Pancreas (tissue), 10 donors: ENCODE measurements around the gene ANKRD22. TPM values are rescaled to one million over a fixed set of nuclear protein-coding genes. Genes with fewer than 3 reads are reported as not detected.

ENCODE experiments used
- ATAC-seq, 4 donors: fragments of 200-7000 bp; cut with Tn5 transposase; one replicate each; pipeline versions ENCODE4 v1.8.0 to v1.9.1; 2020; ENCODE audit warnings: mild to moderate bottlenecking in 4 of 4, moderate library complexity in 4 of 4
- DNase-seq, 6 donors: peaks; one replicate each; pipeline ENCODE4 v3.0.0-alpha.2; 2020
- FAIRE-seq: peaks from 2 replicates; lab custom pipeline; 2012; peaks lifted over from hg19 to GRCh38; lab: Jason Lieb, UNC
- H3K27ac ChIP-seq, 4 donors: fragments of 200-600 bp; sonication (generic); 1 replicate in 3 of 4; 2 replicates in 1 of 4; pipeline versions ENCODE4 v1.5.0 to v1.8.0; 2020
- H3K27me3 ChIP-seq, 4 donors: fragments of 200-600 bp; one replicate each; pipeline ENCODE4 v1.8.0; 2021
- H3K36me3 ChIP-seq, 3 donors: fragments of 200-600 bp; sonication (generic) in 1 of 3; one replicate each; pipeline versions ENCODE4 v1.5.0 to v1.8.0; 2020 to 2021
- H3K4me1 ChIP-seq, 3 donors: fragments of 200-600 bp; one replicate each; pipeline ENCODE4 v1.8.0; 2021
- H3K4me3 ChIP-seq, 4 donors: fragments of 200-600 bp; sonication (generic) in 2 of 4; one replicate each; pipeline versions ENCODE4 v1.5.0 to v1.8.0; 2020 to 2021
- H3K9me3 ChIP-seq, 4 donors: fragments of 200-600 bp; one replicate each; pipeline ENCODE4 v1.8.0; 2021
- WGBS, 2 donors: extraction: QIAGEN DNeasy Blood & Tissue Kit; methylation state at CpG; one replicate each; pipeline ENCODE4 v1.1.7; 2013; 5-methylcytosine and 5-hydroxymethylcytosine counted together
- intact Hi-C, 3 donors: fragments of 100-400 bp; cut with DNase I; formaldehyde crosslinking; loops; one replicate each; pipeline versions ENCODE4 v1.11.1 to v1.14.2; 2022
- polyA plus RNA-seq, 2 donors: library from polyadenylated mRNA; stranded (reverse); fragments of 200-250 nt; gene quantifications; one replicate each; pipeline ENCODE4 v1.2.3, GENCODE V29; 2013
- total RNA-seq, 6 donors: library from RNA; stranded (reverse); fragmentation: NEBNext Ultra II Directional in 4 of 6; extraction: Animal tissue kit (Norgen Biotek cat#: 25700) in 4 of 6; gene quantifications; one replicate each; pipeline versions ENCODE4 v1.2.1 to v1.2.4, GENCODE V29; 2021 to 2023
- TF ChIP-seq, protein P1 (sequence below), 4 donors: fragments of 200-600 bp; sonication (generic) in 3 of 4; IDR thresholded peaks; one replicate each; pipeline versions ENCODE4 v1.5.0 to v1.8.0; 2021; ENCODE audit warnings: antibody characterized with exemption in 4 of 4
- donor health status: healthy with polysubstance abuse.
- donor health status: DM: no; HTN: no; CAD: no; lungs with moderate emphysema.
- donor health status: DM: no; HTN: no; CAD: no.
- donor health status: control.
- donor health status: control.
- donor health status: Bipolar disorder and iron deficiency.
- donor health status: DM: yes; HTN: yes; CAD: no.
- donor health status: DM: no; HTN: no; CAD: no.
- donor health status: DM: no; HTN: no; CAD: no.
- donor health status: DM: yes; HTN: yes; CAD: no.

The ANKRD22 gene
- total and polyA plus RNA-seq, 8 donors, result 2.3 to 17.4 (median 4.0) TPM

DNA sequence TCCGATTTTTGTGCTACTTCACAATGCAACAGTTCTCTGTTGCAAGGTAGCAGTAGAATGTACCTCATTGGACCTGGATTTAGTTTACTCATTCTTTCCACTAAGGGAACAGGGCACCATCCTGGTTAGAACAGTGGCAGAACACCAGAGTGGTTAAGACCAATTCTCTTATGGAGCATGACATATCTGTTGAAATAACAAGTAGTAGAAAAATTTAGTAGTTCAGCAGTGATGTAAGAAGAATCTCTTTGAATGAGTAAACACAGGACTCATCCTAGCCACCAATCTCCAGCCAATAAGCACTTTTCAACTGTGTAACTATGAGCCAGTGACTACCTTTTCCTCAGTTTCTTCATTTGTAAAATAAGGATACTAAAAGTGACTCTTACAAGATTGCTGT, 2.4 kb downstream of the ANKRD22 start:
- Histone ChIP-seq H3K27me3 (no peaks in the 10 kb centered on the region), H3K36me3 (no peaks in the 10 kb centered on the region), H3K27ac (no peak overlapping the region), H3K4me1 (peaks cover 9 to 43% (median 16%) of the 10 kb centered on the region in 3 donors), H3K4me3 (peak overlapping the region in 1 of 4 donors; percentile 33), H3K9me3 (no peaks in the 10 kb centered on the region)
- FAIRE-seq (no peak), ATAC-seq (no peak), DNase-seq (no peak)
- TF ChIP-seq, protein P1, sequence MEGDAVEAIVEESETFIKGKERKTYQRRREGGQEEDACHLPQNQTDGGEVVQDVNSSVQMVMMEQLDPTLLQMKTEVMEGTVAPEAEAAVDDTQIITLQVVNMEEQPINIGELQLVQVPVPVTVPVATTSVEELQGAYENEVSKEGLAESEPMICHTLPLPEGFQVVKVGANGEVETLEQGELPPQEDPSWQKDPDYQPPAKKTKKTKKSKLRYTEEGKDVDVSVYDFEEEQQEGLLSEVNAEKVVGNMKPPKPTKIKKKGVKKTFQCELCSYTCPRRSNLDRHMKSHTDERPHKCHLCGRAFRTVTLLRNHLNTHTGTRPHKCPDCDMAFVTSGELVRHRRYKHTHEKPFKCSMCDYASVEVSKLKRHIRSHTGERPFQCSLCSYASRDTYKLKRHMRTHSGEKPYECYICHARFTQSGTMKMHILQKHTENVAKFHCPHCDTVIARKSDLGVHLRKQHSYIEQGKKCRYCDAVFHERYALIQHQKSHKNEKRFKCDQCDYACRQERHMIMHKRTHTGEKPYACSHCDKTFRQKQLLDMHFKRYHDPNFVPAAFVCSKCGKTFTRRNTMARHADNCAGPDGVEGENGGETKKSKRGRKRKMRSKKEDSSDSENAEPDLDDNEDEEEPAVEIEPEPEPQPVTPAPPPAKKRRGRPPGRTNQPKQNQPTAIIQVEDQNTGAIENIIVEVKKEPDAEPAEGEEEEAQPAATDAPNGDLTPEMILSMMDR (IDR thresholded peaks at IDR 0.05), result no peak
- 91 to 93% methylated on average over 1 of the region's 1 CpG for WGBS, 2 donors
- intact Hi-C loops, result no loop called here

DNA sequence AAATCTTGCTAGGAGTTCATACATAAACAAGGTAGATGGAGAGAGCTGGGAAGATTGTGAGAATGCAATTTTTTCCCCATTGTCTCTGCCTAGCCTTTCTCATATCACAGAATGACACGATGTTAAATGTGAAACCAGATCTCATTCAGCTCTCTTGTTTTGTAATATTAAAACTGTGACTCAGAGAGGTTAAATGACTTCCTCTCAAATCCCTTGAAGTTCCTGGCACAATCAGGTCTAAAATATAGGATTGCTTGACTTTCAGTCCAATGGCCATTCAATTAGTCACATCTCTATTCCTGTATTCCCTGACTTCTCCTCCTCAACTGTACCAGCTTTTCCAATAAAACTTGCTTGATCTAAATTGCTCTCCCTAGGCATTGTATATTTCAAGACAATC, 3.1 kb downstream of the ANKRD22 start:
- Histone ChIP-seq H3K36me3 (no peaks in the 10 kb centered on the region), H3K4me1 (peaks cover 9 to 37% (median 13%) of the 10 kb centered on the region in 3 donors), H3K27ac (no peak overlapping the region), H3K4me3 (no peak overlapping the region), H3K9me3 (no peaks in the 10 kb centered on the region), H3K27me3 (no peaks in the 10 kb centered on the region)
- TF ChIP-seq, protein P1 (IDR thresholded peaks at IDR 0.05), result no peak
- intact Hi-C loops, result no loop called here
- WGBS, 2 donors, result 39 to 41% methylated on average over 1 of the region's 1 CpG
- DNase-seq, result no peak
- ATAC-seq, result peak in 1 of 4 donors; percentile 21
- FAIRE-seq, result no peak

DNA sequence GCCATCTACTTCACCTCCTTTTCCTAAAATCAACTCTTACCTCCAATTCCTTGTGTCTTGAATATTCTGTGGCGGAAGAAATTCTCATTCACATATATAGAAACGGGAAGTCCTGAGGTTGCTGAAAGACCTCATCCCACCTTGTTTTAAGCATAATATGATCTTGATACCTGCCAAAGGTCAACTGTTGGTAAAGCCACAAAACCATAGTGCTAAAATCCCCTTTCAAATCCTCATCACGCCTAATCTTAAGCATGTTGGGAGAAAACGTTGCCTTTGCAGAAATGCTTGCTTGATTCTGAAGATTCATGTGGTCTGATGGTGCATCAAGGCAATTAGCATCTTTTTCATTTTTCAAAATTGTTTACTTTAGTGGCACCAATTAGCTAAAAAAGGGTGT, 8.5 kb downstream of the ANKRD22 start:
- no peak for ATAC-seq
- intact Hi-C loops, result no loop called here
- DNase-seq, result no peak
- peaks cover 7 to 26% (median 13%) of the 10 kb centered on the region in 3 donors for H3K4me1 ChIP-seq
- H3K4me3 ChIP-seq, result no peak overlapping the region
- no peaks in the 10 kb centered on the region for H3K27me3 ChIP-seq
- TF ChIP-seq, protein P1 (IDR thresholded peaks at IDR 0.05), result no peak
- H3K27ac ChIP-seq, result no peak overlapping the region
- 90 to 93% methylated on average over 4 of the region's 4 CpGs for WGBS, 2 donors
- FAIRE-seq, result no peak
- H3K9me3 ChIP-seq, result no peaks in the 10 kb centered on the region
- H3K36me3 ChIP-seq, result no peaks in the 10 kb centered on the region

DNA sequence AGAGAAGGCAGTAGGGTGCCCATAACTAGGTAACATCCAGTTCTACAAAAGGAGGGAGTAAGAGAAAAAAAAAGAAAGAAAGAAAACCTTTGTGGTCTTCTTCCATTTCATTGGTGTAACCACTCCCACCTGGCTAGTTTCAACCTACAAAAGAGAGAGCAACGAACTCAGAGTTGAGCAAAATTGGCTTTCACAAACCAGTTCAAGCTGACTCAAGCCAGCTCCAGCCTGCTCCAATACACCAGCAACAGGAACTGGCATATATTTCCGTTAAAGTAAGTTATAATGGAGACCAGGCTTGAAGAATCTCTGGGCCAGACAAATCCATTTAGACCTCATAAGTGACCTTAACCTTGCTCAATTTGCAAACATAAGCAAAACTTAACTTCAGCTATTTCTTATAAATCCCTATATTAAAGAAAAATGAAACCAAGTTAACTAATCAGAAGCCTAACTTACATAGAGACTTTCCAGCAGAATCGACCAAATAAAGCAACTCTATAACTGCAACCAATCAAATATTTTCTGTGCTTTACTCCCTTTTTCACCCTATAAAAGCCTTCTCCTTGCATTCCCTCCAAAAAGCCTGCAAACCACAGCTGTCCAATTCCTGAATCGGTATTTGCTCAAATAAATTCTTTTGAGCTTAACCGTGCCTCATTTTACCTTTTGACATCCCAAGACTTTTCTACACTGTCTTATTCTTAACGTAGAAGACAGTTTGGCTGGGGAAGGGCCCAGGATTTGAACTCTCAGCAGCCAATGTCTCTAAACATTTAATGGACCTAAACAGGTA, 10.1 kb downstream of the ANKRD22 start:
- ATAC-seq, result peak in 3 of 4 donors; percentile 33 to 68 (median 39)
- 84 to 87% methylated on average over 6 of the region's 6 CpGs for WGBS, 2 donors
- no peak for FAIRE-seq
- no peak overlapping the region for H3K4me3 ChIP-seq
- intact Hi-C loops, result no loop called here
- H3K36me3 ChIP-seq, result no peaks in the 10 kb centered on the region
- peaks cover 7 to 26% (median 13%) of the 10 kb centered on the region in 3 donors for H3K4me1 ChIP-seq
- no peaks in the 10 kb centered on the region for H3K9me3 ChIP-seq
- TF ChIP-seq, protein P1 (IDR thresholded peaks at IDR 0.05), result no peak
- H3K27ac ChIP-seq, result peak overlapping the region in 2 of 4 donors; percentile 37 to 75
- no peak for DNase-seq
- H3K27me3 ChIP-seq, result no peaks in the 10 kb centered on the region

DNA sequence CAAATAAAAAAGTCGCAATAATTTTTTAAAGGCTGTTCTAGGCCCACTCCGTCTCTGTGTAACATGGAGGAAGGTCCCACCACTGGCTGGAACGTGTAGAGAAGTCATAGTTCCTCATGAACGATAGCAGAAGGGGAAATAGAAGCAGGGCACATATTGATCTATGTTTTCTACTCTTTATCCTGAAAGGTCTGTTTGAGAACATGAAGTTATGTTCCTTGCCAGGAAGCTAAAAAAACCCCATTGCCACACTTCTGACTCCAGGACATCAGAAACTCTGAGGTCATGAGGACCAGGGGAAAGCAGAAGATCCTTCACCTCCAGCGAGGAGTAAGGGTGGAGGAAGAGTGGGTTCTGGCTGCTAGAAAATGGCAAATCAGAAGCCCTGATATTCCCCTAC, 10.8 kb downstream of the ANKRD22 start:
- no peaks in the 10 kb centered on the region for H3K27me3 ChIP-seq
- TF ChIP-seq, protein P1 (IDR thresholded peaks at IDR 0.05), result no peak
- DNase-seq, result peak in 1 of 6 donors; percentile 13
- peak; percentile 59 to 76 (median 66) for ATAC-seq
- no peak overlapping the region for H3K4me3 ChIP-seq
- no peaks in the 10 kb centered on the region for H3K36me3 ChIP-seq
- no peak for FAIRE-seq
- H3K9me3 ChIP-seq, result no peaks in the 10 kb centered on the region
- intact Hi-C loops, result no loop called here
- 72% methylated on average over 5 of the region's 5 CpGs for WGBS, 2 donors
- peak overlapping the region in 2 of 4 donors; percentile 37 to 75 for H3K27ac ChIP-seq
- H3K4me1 ChIP-seq, result peaks cover 7 to 28% (median 13%) of the 10 kb centered on the region in 3 donors
